Fibroblast of peridontal ligament (primary cell): ENCODE results near the gene SPTBN4.
"Not testable (repeated sequence)": the region's sequence is repeated elsewhere in the genome, so short reads cannot be mapped to it uniquely, and the experiment has no call there.

Experiments
- DNase-seq: peaks from one replicate; pipeline ENCODE4 v3.0.0-alpha.2; 2010; ENCODE audit errors: extremely low read depth

Gene SPTBN4

DNA sequence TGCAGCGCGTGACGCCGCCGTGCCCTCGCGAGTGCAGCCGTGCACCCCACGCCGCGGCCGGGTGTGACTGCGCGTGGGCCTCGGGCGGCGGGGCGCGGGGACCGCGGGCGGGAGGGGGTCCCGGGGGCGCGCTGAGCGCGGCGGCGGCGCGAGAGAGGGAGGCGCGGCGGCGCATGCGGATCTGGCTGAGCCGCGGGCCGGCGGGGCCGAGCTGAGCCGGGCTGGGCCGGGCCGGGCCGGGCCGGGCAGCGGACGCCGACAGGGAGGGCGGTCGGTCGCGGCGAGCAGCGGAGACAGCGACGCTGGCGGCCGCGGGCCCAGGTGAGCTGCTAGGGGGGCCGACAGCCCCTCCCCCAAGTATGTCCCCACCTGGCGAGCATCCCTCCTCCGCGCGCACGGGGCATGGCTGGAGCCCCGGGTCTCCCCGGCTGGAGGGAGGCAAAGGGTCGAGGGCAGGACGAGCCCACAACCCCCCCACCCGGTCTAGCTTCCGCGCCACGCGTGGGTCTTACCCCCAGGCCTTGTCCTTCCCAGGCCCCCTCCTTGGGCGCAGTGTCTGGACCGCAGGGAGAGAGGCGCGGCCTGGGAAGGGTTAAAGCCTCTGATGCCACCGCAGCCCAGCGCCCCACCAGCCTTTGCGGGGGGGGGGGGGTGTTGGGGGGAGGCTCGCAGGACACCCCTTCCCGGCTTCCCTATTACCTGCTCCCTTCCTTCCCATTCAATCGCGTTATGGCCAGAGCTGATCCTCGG is at the start of gene SPTBN4:
SPTBN4 (plus strand) TSS at position 17 of the 750 bp plus-strand sequence. CDS start 5,621 bp downstream, outside the sequence.
- DNase-seq = no peak

DNA sequence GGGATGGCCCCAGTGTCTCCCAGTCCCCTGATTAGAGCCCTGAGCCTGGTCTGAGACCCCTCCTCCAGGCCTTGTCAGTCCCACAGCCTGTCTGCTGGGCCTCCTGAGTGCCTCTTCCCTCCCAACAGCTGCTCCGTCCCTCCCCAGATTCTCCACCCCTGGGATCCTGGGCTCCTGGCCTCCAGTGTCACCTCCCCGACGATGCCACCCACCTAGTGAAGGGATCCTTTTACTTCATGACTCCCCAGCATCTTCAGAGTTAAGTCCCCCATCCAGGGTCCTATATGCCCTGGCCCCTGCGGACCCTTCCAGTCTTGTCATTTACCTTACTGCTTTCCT is 49.2 kb upstream of the SPTBN4 start:
- no peak for DNase-seq

DNA sequence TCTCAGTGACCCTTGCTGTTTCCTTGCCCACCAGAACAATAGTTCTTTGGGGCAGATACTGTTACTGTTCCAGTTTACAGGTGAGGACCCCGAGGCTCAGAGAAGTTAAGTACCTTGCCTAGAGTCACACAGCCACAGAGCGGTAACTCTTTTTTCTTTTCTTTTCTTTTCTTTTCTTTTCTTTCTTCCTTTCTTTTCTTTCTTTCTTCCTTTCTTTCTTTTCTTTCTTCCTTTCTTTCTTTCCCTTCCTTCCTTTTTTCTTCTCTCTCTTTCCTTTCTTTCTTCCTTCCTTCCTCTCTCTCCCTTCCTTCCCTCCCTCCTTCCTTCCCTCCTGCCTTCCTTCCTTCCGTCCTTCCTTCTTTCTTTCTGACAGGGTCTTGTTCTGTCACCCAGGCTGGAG is 48.8 kb upstream of the SPTBN4 start:
- no peak for DNase-seq

DNA sequence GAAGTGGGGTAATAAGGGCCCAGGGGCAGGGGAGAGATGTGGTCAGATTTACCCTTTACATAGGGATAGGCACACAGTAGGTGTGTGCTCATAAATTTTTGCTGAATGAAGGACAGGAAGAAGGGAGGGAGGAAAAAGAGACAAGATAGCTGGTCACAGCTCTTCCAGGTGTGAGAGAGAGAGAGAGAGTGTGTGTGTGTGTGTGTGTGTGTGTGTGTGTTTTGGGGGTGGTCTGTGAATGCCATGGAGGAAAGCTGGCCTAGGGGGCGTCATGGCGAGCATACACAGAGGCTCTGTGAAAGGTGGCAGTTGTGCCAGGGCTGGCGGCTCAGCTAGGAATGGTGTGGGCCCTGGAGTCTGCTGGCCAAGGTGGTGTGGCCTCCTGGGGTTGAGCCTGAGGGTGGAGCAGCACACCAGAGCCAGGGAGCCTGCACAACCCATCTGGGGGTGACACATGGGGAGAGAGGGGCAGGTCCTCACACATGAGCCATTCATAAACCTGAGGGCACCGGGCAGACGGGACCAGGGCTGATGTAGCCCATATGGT is 47.7 kb upstream of the SPTBN4 start:
- DNase-seq = no peak

DNA sequence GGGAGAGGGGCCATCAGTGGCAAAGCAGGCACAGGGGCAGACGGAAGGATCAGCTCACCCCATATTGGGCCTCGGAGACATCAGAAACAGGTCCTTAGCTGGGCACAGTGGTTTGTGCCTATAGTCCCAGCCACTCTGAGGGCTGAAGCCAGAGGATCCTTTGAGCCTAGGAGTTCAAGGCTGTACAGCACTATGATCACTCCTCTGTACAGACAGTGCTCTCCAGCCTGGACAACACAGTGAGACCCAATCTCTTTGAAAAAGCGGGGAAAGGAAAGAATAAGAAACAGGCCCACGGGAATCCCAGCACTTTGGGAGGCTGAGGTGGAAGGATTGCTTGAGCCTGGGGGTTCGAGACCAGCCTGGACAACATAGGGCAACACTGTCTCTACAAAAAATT is 47.0 kb upstream of the SPTBN4 start:
- DNase-seq = no peak

DNA sequence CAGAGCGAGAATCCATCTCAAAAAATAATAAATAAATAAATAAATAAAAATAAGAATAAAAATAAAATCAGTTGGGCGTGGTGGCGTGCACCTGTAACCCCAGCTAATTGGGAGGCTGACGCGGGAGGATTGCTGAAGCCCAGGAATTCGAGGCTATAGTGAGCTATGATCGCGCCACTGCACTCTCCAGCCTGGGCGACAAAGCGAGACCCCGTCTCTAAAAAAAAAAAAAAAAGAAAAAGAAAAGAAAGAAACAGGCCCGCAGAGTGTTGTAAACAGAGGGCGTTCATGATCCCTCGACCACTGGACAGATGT is 46.4 kb upstream of the SPTBN4 start:
- no peak for DNase-seq

DNA sequence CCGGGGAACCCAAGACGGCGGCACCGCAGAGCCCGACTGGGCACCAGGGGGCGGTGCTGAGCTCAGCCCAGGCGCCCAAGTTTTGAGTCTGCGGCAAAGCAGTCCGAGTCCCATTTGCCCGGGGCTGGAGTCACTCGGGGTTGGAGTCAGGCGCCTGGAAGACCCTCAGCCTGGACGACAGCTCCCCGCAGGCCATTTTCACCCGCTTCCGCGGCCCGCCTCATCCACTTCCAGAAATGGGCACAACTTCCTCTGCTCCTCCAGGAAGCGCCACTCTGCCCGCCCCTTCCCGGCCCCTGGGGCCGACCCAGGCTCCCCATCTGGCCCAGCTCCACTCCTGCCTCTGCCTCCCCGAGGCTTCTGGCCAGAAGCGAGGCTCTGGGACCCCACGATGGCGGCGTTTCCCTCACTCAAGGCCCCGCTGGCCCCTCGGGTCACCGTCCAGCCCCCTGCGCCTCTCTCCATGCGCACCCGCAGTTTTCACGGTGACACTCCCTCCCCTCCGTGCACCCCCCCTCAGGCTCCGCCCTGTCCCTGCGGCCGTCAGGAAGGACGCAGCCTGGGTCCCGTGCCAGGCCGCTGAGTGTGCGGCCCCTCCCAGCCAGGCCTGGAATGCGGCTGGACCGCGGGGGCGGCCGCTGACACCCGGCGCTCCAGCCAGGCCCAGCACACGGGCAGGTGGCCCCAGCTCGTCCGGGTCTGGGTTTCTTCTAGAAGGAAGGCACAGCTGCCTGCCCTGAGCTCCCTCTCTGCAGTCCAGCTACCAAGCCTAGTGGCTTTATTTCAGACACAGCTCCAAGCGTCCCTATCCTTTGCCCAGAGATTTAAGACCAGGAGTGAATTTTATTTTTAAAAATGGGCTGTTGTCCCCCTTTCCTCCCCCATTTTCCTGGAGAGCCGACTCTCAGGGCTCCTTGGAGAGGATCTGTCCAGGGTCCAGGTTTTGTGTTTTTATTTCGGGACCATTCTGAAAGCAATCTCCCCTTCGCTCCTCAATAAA is 45.7 kb upstream of the SPTBN4 start:
- peak; percentile 84 for DNase-seq

DNA sequence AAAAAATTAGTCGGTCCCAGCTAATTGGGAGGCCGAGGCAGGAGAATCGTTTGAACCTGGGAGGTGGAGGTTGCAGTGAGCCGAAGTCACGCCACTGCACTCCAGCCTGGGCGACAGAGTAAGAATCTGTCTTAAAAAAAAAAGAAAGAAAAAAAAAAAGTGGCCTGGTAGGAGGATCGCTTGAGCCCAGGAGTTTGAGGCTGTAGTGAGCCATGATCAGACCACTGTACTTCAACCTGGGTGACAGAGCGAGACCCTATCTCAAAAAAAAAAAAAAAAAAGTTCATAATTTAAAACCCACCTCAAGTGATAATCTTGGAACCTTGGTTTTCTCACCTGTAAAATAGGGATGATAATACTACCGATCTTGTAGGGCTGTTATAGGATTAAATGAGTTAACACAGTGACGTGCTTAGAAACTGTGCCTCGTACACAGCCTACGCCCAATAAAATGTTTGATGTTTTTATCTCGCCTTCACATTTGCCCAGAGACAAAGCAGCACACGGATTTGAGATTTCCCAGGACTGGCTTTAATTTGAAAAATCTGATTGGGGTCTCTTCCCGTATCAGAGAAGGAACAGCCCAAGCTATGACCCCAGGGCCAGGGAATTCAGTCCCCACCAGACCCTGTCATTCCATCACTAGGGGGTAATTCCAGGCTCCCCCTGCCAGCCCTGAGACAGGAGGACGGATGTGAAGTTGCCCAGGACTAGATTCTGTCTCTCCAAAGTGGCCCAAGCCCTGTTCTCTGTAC is 44.6 kb upstream of the SPTBN4 start:
- DNase-seq = no peak

DNA sequence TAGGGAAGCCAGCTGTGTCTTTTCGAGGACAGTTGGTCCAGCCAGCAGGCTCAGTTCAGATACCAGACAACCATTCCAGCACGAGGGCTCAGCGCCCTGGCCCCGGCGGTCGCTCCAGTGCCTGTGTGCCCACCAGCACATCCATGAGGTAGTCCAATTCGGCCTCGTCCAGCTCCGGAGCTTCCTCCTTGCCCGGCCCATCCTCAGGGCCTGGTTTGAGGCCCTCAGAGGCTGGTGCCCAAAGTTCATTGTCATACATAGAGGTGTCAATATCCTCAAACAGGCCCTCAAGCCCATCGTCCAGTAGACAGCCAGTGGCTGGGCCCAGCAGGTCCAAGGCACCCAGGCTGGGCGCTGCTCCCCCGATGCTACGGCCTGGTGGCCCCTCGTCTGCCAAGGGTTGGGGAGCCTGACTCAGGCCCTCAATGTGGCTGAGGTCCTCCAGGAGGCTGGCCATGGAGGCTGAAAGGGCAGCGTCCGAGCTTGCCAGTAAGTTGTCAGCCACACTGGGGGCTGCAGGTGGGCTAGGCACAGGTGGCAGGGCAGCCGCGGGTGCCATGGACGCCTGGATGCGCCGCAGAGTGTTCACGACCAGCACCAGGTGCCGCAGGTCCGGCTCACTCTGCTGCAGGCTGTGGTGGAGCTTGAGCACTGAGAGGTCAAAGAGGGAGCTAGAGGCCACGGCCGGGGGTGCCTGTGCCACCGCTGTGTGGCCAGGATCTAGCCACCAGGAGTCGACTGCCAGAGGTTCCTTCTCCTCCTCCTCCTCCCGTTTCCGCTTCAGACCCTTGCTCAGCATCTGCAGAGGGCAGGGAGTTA is 43.8 kb upstream of the SPTBN4 start:
- no peak for DNase-seq

DNA sequence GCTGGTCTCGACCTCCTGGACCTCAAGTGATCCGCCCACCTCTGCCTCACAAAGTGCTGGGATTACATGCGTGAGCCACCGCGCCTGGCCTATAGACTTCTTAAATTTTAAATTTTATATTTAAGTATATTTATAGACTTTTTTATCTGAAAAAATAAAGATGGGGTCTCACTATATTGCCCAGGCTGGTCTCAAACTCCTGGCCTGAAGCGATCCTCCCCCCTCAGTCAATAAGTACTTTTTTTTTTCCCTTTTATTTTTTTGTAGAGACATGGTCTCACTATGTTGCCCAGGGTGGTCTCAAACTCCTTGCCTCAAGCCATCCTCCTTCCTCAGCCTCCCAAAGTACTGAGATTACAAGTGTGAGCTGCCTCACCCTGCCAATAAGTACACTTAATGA is 42.9 kb upstream of the SPTBN4 start:
- DNase-seq = no peak

DNA sequence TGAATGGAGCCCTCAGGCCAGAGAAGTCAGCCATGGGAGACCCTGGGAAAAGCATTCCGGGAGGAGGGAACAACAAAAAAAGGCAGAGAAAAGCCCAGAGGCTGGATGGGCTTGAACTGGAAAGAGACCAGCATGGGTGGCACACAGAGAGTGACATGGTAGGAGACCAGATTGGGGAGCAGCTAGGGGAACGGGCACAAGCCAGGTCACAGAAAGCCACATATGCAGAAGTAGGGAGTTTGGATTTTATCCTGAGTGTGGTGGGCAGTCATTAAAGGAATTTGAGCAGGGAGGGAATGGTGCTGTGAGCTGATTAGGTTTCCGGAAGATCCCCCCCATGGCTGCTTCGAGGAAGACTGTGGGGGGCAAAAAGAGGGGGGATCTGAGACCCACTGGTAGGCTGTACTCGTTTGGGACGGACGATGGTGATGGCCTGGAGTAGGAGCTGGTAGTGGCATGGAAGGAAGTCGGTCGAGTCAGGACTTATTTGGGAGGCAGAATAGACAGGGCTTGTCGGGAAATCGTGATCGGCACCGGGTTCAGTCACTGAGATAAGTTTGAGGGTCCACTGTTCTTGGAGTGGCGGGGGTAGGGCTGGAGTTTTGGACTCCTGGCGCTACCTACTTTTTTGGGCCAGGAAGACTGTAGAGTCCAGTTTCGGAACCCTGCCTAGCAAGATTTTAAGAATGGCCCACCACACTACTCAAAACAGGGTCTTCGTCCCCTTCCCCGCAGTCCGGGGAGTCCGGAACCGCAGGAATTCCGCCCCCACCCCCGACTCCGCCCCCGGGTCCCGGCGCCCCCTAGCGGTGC is 42.0 kb upstream of the SPTBN4 start:
- DNase-seq = no peak

DNA sequence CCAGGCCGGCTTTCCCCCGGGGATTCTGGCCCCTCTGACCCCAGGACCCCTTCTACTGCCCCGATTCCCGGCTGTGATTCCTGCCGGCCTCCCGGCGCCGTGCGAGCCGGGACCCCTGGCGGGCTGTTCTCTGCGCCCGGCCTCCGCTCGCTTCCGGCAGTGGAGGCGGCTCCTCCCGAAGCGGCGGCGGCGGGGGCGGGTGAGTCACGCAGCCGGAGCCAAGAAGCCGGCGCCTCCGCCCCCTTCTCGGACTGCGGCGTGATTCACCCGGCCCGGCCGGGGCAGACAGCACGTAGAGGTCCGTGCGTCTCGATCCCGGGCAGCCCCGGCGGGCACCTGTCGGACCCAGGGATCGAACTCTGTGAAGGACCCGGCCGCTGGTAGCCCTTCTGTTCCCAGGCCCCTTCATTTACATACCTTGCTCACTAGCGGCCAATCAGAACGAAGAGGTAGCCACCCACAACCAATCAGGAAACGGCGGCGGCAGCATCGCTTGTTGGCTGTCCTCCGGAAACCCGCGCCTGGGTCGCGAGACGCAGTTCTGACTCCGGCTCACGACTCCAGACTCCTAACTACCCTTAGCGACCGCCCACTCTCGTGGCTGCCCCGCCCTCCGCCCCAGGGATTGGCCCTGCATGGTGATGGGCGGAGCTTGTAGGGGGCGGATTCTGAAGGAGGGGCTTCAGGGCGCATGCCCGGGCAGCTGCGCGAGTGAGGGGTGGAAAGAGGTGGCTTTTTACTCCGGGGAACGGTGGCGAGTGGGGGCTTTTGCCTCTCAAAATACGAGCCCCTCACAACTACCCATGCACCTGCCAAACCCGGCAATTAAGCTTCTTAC is 41.1 kb upstream of the SPTBN4 start, which contains the start of gene SERTAD1:
SERTAD1 (minus strand) TSS at position 543 of the 838 bp plus-strand sequence. CDS start 2,446 bp downstream, outside the sequence.
- DNase-seq = peak; percentile 98

DNA sequence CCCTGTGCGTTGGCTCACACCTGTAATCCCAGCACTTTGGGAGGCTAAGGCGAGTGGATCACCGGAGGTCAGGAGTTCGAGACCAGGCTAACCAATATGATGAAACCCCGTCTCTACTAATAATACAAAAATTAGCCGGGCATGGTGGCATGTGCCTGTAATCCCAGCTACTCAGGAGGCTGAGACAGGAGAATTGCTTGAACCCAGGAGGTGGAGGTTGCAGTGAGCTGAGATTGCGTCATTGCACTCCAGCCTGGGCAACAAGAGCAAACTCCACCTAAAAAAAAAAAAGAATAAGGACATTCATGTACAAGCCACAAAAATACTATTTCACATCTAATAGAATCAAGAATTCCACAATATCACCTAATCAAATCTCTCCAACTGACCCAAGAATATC is 38.6 kb upstream of the SPTBN4 start:
- not testable (repeated sequence) for DNase-seq

DNA sequence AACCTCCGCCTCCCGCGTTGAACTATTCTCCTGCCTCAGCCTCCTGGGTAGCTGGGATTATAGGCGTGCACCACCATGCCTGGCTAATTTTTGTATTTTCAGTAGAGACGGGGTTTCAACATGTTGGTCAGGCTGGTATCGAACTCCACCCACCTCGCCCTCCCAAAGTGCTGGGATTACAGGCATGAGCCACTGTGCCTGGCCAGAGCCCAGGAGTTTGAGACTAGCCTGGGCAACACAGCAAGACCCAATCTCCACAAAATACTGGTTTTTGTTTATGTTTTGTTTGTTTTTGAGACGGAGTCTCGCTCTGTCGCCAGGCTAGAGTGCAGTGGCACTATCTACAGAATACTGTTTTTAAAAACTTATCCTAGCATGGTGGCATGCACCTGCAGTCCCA is 36.6 kb upstream of the SPTBN4 start:
- not testable (repeated sequence) for DNase-seq

DNA sequence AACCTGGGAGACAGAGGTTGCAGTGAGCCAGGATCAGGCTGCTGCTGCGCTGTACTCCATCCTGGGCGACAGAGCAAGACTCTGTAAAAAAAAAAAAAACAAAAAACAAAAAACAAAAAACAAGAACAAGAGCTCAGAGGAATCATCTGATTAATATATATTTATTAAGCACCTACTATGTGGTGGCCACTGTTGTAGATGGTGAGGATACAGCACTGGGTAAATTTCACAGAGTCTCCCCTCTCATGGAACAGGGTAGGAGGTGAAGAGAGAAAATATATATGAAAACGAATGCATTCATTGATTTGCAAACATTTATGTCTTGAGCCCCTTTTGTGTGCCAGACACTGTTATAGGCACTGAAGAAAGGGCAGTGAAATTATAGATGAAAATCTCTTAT is 35.1 kb upstream of the SPTBN4 start:
- no peak for DNase-seq

DNA sequence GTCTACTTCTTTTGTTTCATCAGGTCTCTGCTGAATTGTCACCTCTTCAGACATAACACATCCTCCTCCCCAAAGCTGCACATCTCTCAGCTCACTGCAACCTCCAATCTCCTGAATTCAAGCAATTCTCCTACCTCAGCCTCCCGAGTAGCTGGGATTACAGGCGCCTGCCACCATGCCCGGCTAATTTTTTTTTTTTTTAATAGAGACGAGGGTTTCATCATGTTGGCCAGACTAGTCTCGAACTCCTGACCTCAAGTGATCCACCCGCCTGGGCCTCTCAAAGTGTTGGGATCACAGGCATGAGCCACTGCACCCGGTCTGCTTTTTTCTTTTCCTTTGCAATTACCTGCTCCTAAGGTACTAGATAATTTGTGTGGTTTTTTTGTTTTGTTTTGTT is 34.0 kb upstream of the SPTBN4 start:
- not testable (repeated sequence) for DNase-seq

DNA sequence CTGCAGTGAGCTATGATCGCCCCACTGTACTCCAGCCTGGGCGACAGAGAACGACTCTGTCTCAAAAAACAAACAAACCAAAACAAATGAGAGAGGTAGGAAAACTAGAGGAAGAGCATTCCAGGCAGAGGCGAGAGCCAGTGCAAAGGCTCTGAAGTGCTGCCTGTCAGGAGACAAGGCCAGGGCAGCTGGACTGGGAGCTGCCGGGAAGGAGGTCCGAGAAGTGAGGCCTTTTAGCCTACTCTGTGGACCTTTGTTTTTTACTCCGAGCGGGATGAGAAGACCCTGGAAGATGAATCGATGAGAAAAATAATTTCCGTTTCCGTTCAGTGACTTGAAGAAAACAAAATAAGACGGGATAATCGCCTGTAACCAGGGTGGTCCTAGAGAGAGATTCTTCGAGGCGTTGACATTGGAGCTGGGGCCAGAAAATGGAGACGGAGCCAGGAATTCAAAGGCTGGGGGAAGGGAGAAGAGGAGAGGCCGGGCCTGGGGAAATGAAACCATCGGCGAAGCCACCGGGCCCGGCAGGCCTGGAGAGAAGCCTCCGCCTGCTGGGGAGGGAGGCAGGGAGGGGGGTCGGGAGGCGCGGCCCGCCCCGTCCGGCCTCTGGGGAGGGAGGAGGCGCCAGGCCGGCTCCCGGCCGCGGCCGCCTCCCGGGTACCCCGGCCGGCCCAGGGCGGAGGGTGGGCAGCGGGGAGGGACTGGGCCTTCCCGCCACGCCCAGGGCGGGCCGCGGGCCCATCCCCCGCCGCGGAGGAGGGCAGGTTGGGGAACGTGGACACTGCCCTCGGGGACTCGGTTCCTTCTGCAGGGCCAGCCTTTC is 33.2 kb upstream of the SPTBN4 start:
- DNase-seq = peak; percentile 89

DNA sequence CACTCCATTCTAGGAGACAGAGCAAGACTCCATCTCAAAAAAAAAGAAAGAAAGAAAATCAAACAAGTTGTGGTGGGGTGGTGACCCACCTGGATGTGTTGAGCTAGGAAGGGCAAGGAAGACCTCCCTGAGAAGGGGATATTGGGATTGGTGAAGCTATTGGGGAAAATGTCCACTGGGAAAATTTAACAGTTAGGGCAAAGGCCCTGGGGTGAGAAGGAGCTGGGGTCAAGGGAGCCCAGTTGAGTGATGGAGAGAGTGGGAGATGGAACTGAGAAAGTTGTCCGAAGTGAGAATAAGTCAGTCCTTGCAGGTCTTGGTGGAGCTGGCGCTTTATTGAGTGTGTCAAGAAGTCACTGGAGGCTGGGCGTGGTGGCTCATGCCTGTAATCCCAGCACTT is 28.5 kb upstream of the SPTBN4 start:
- DNase-seq = no peak
